HL-60 (cell line): ENCODE data around the gene PTPRR.

Source experiments
- GABPA ChIP-seq: IDR thresholded peaks from 2 replicates; pipeline ENCODE4 v1.6.1; 2012; ENCODE audit warnings: low read depth
- POLR2AphosphoS5 ChIP-seq: IDR thresholded peaks from 2 replicates; pipeline ENCODE4 v1.6.1; 2012; ENCODE audit warnings: low read depth
- TF ChIP-seq, protein P1 (sequence below): IDR thresholded peaks from one replicate; pipeline ENCODE4 v1.5.1; 2011; ENCODE audit warnings: low read length, control low read depth, inconsistent platforms; ENCODE audit not compliant: insufficient read depth

DNA sequence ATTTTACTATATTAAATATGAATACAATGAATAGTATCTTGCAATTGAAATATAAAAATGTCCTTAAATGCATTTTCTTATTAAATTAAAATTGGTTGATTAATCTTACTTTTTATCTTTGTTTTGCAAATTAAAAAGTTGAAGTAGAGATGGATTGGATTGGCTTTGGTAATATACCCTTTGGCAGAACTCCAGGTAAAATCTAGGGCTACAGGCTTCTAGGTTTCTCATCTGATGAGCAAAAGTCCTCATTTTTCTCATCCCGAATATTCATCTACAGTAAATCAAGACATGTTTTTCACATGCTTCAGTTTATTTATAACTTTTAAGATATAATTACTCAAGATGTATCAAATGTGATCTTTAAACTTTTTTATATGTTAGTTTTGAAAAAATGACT, 2.2 kb downstream of the PTPRR start:
- TF ChIP-seq, protein P1, sequence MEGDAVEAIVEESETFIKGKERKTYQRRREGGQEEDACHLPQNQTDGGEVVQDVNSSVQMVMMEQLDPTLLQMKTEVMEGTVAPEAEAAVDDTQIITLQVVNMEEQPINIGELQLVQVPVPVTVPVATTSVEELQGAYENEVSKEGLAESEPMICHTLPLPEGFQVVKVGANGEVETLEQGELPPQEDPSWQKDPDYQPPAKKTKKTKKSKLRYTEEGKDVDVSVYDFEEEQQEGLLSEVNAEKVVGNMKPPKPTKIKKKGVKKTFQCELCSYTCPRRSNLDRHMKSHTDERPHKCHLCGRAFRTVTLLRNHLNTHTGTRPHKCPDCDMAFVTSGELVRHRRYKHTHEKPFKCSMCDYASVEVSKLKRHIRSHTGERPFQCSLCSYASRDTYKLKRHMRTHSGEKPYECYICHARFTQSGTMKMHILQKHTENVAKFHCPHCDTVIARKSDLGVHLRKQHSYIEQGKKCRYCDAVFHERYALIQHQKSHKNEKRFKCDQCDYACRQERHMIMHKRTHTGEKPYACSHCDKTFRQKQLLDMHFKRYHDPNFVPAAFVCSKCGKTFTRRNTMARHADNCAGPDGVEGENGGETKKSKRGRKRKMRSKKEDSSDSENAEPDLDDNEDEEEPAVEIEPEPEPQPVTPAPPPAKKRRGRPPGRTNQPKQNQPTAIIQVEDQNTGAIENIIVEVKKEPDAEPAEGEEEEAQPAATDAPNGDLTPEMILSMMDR: no peak
- TF ChIP-seq GABPA: no peak
- TF ChIP-seq POLR2AphosphoS5: no peak
